Nephron progenitor cell (in vitro differentiated cells): ENCODE measurements around the gene GFAP.

Experiments used
- DNase-seq: peaks from one replicate; pipeline ENCODE4 v3.0.0; 2021
- H3K27ac Mint-ChIP-seq: 2 replicates; pipeline ENCODE4 v1.8.0; 2021; ENCODE audit warnings: mild to moderate bottlenecking, moderate library complexity, mixed read lengths
- H3K27me3 Mint-ChIP-seq: 2 replicates; pipeline ENCODE4 v1.8.0; 2021; ENCODE audit warnings: mild to moderate bottlenecking, low read depth, mixed read lengths; ENCODE audit not compliant: poor library complexity
- H3K36me3 Mint-ChIP-seq: 2 replicates; pipeline ENCODE4 v1.8.0; 2021; ENCODE audit warnings: low read depth, mixed read lengths
- H3K4me1 Mint-ChIP-seq: 2 replicates; pipeline ENCODE4 v1.8.0; 2021; ENCODE audit warnings: mixed read lengths
- H3K4me3 Mint-ChIP-seq: 2 replicates; pipeline ENCODE4 v1.8.0; 2021; ENCODE audit warnings: mild to moderate bottlenecking, moderate library complexity, mixed read lengths
- H3K9me3 Mint-ChIP-seq: 2 replicates; pipeline ENCODE4 v1.8.0; 2021; ENCODE audit warnings: mild to moderate bottlenecking, moderate library complexity, mixed read lengths
- TF ChIP-seq, protein P1 (sequence below): fragments of 200-600 bp; sonication (generic); IDR thresholded peaks from 2 replicates; pipeline ENCODE4 v1.5.0; 2021; ENCODE audit warnings: antibody characterized with exemption

The GFAP gene

DNA sequence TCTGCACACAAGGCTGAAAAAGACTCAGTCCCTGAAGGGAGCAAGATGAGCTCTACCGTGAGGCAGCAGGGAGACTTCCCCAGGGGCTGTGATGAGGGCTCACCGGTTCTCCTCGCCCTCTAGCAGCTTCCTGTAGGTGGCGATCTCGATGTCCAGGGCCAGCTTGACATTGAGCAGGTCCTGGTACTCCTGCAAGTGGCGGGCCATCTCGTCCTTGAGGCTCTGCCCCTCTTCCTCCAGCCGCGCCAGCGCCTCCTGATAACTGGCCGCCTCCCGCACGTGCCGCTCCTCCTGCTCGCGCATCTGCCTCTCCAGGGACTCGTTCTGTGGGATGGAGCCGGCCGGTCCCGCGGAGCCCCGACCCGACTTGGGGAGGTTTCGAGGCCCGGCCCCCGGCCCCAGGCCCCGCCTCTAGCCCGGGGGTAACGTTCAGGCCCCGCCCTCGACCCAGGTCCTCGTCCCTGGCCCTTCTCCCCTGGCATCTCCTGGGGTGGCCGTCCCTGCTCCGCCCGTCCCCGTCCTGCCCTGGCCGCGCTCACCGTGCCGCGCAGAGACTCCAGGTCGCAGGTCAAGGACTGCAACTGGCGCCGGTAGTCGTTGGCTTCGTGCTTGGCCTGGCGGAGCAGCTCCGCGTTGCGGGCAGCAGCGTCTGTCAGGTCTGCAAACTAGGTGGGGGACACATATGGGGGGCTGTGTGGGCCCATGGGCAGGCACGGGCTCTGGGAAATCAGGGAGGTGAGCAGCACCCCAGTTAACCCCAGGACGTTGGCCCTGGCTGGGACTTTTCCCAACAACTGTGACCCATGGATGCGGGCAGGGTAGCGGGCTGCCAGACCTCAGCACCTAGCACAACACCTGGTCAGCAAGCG is 3.9 kb downstream of the GFAP start:
- Mint-ChIP-seq H3K36me3 (no peaks in the 10 kb centered on the region), H3K9me3 (no peaks in the 10 kb centered on the region), H3K4me3 (peak overlapping the region; percentile 44), H3K4me1 (peaks cover 23% of the 10 kb centered on the region), H3K27ac (no peak overlapping the region), H3K27me3 (peaks cover 47% of the 10 kb centered on the region)
- TF ChIP-seq, protein P1, sequence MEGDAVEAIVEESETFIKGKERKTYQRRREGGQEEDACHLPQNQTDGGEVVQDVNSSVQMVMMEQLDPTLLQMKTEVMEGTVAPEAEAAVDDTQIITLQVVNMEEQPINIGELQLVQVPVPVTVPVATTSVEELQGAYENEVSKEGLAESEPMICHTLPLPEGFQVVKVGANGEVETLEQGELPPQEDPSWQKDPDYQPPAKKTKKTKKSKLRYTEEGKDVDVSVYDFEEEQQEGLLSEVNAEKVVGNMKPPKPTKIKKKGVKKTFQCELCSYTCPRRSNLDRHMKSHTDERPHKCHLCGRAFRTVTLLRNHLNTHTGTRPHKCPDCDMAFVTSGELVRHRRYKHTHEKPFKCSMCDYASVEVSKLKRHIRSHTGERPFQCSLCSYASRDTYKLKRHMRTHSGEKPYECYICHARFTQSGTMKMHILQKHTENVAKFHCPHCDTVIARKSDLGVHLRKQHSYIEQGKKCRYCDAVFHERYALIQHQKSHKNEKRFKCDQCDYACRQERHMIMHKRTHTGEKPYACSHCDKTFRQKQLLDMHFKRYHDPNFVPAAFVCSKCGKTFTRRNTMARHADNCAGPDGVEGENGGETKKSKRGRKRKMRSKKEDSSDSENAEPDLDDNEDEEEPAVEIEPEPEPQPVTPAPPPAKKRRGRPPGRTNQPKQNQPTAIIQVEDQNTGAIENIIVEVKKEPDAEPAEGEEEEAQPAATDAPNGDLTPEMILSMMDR = peak; percentile 56
- DNase-seq = peak; percentile 70

DNA sequence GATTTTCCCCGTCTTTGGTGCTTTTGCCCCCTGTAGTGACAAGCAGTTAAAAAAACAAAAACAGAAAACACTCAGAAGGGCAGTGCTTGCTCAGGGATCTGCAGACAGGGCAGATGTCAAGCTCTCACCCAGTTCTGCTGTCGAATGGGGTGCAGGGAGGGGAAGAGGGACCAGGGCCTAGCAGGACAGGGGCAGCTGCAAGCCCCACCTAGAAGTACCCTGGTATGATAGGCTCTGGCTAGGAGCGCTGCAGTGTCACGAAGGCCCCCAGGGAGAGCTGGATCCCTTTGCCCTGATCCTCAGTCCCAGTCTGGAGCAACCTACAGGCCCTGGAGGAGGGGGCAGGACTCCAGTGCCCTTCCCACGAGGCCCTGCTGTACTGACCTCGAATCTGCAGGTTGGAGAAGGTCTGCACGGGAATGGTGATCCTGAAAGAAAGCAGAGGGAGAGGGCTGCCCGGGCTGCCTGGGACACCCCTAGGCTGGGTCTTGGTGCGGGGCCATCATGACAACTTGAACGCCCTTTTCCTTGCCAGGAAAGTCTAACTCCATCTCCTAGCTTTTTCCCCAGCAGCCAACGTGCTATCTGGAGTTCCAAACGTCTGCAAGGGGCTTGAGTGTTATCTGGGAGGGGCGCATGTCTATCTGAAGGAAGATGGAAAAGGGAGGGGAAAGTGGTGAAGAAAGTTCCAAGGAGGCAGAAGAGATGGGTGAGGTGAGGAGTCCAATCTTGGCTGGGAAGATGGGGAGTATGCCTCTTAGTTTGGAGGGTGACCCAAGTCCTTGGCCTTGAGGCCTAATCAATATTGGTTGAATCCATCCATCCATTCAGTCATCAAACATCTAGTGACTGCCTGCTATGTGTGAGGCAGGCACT is 4.8 kb downstream of the GFAP start:
- Mint-ChIP-seq H3K4me1 (peaks cover 23% of the 10 kb centered on the region), H3K9me3 (no peaks in the 10 kb centered on the region), H3K27ac (no peak overlapping the region), H3K4me3 (peak overlapping the region; percentile 39), H3K27me3 (peaks cover 47% of the 10 kb centered on the region), H3K36me3 (no peaks in the 10 kb centered on the region)
- DNase-seq = no peak
- TF ChIP-seq, protein P1 = no peak

DNA sequence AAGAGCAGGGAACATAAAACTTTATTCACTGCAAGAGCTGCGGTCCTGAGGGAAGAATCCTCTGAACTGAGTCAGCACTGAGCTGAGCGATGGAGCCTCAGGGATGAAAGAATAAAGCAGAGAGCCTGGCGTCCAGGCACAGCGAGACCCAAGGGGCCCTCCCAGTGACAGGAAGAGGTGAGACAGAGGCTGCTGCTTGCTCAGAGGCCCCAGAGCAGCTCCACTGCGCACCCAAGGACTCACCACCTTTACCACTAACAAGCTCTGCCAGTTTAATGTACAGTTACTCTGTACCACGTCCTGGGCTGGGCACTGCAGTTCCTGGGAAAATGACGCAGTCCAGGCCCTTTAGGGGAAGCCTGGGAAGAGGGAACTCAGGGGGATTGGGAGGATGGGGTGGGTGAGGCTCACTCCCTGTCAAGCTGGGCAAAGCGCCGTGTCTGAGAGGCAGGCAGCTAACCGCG is 5.6 kb downstream of the GFAP start:
- H3K36me3 Mint-ChIP-seq = no peaks in the 10 kb centered on the region
- H3K27ac Mint-ChIP-seq = no peak overlapping the region
- H3K4me3 Mint-ChIP-seq = no peak overlapping the region
- TF ChIP-seq, protein P1 = no peak
- H3K27me3 Mint-ChIP-seq = peaks cover 46% of the 10 kb centered on the region
- peaks cover 23% of the 10 kb centered on the region for H3K4me1 Mint-ChIP-seq
- no peaks in the 10 kb centered on the region for H3K9me3 Mint-ChIP-seq
- no peak for DNase-seq

DNA sequence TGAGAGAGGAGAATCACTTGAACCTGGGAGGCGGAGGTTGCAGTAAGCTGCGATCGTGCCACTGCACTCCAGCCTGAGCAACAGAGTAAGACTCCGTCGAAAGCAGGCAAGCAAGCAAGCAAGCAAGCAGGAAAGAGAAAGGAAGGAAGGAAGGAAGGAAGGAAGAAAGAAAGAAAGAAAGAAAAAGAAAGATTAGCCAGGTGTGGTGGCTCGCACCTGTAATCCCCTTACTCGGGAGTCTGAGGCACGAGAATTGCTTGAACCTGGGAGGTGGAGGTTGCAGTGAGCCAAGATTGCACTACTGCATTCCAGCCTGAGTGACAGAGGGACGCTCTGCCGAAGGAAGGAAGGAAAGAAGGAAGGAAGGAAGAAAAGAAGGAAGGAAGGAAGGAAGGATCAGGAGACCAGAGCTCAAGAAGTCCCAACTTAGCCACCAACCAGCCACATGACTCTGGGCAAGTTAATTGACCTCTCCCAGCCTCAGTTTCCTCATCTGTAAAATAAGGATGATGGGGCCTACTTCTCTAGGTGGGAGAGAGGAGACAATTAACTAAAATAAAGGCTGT is 6.5 kb downstream of the GFAP start:
- H3K4me3 Mint-ChIP-seq = no peak overlapping the region
- no peak for DNase-seq
- H3K4me1 Mint-ChIP-seq = peaks cover 23% of the 10 kb centered on the region
- H3K9me3 Mint-ChIP-seq = no peaks in the 10 kb centered on the region
- no peaks in the 10 kb centered on the region for H3K36me3 Mint-ChIP-seq
- TF ChIP-seq, protein P1 = no peak
- peaks cover 38% of the 10 kb centered on the region for H3K27me3 Mint-ChIP-seq
- no peak overlapping the region for H3K27ac Mint-ChIP-seq

DNA sequence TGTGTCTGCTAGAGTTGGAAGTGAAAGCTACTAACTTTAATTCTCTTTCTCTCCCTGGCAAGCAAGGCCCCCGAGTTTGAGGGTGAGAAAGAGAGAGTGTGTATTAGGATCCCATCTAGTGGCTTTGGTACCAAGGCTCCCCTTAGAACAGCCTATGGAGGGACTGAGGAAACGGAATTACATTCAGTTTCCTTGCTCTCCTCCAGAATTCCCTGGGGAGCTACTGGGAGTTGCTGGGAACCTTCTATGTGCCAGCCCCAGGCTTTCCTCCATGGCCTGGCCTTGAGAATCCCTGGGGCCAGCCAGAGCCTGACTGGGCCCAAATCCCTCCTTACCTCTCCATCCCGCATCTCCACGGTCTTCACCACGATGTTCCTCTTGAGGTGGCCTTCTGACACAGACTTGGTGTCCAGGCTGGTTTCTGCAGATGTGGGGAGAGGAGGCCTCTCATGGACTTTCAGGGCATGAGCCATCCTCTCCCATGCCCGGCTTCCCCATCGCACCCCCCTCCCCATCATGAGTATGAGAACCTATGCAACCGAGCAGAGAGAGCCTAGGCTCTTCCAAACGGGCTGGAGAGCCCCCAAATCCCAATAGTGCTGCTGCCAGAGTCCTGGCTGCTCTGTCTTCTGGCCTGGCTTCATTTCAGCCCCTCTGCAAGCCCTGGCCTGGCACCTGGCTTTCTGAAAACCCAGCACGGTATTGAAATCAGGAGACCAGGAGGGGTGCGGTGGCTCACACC is 7.4 kb downstream of the GFAP start:
- H3K9me3 Mint-ChIP-seq = no peaks in the 10 kb centered on the region
- peaks cover 17% of the 10 kb centered on the region for H3K4me1 Mint-ChIP-seq
- TF ChIP-seq, protein P1 = no peak

More for the DNA sequence above, 7.4 kb downstream of the GFAP start:
- Mint-ChIP-seq H3K36me3 (no peaks in the 10 kb centered on the region), H3K27me3 (peaks cover 29% of the 10 kb centered on the region), H3K4me3 (no peak overlapping the region), H3K27ac (no peak overlapping the region)
- DNase-seq = no peak
